Kidney (tissue), 14 donors: Measurements from ENCODE around the gene PLA2G4D. TPM values are rescaled to one million over a fixed set of nuclear protein-coding genes. Genes with fewer than 3 reads are reported as not detected.

Source experiments
- DNase-seq, 5 donors: peaks; one replicate each; pipeline ENCODE4 v3.0.0-alpha.2; 2013 to 2020
- FAIRE-seq: peaks from 2 replicates; lab custom pipeline; 2012; peaks lifted over from hg19 to GRCh38; lab: Jason Lieb, UNC
- H3K27ac ChIP-seq, 2 donors: one replicate each; pipeline ENCODE4 v1.7.0; 2013; ENCODE audit warnings: low read depth in 2 of 2, low read length in 2 of 2, inconsistent platforms in 1 of 2
- H3K27me3 ChIP-seq: one replicate; pipeline ENCODE4 v1.7.1; 2013; ENCODE audit warnings: low read length, inconsistent platforms; ENCODE audit not compliant: control insufficient read depth, insufficient read depth
- H3K36me3 ChIP-seq, 3 donors: one replicate each; pipeline versions ENCODE4 v1.7.0 to v1.7.1; 2013; ENCODE audit warnings: low read length in 3 of 3, control low read depth in 1 of 3, inconsistent platforms in 1 of 3; ENCODE audit not compliant: insufficient read depth in 3 of 3, control insufficient read depth in 2 of 3
- H3K4me1 ChIP-seq, 3 donors: one replicate each; pipeline versions ENCODE4 v1.7.0 to v1.7.1; 2013; ENCODE audit warnings: low read length in 3 of 3, inconsistent platforms in 1 of 3, low read depth in 1 of 3; ENCODE audit not compliant: control insufficient read depth in 2 of 3, insufficient read depth in 2 of 3
- H3K4me3 ChIP-seq, 3 donors: one replicate each; pipeline versions ENCODE4 v1.7.0 to v1.8.1; 2013; ENCODE audit warnings: low read length in 3 of 3, control low read depth in 1 of 3, inconsistent platforms in 1 of 3
- H3K9ac ChIP-seq, 3 donors: one replicate each; pipeline versions ENCODE4 v1.7.0 to v1.7.1; 2013; ENCODE audit warnings: low read length in 3 of 3, control low read depth in 1 of 3, inconsistent platforms in 1 of 3
- H3K9me3 ChIP-seq, 3 donors: one replicate each; pipeline versions ENCODE4 v1.7.0 to v1.7.1; 2013; ENCODE audit warnings: low read length in 3 of 3, control low read depth in 1 of 3, inconsistent platforms in 1 of 3; ENCODE audit not compliant: control insufficient read depth in 2 of 3, insufficient read depth in 1 of 3
- intact Hi-C: fragments of 100-400 bp; cut with DNase I; formaldehyde crosslinking; loops from one replicate; pipeline ENCODE4 v1.11.1; 2022
- polyA plus RNA-seq: library from polyadenylated mRNA; stranded (reverse); fragments of 350-450 nt; fragmentation: Illumina TruSeq; extraction: RNeasy Lipid Tissue Mini Kit (QIAGEN cat#74804); gene quantifications from one replicate; pipeline ENCODE4 v1.2.3, GENCODE V29; 2014; ENCODE audit warnings: low read depth, low replicate concordance; ENCODE audit not compliant: insufficient read depth
- total RNA-seq: library from RNA; stranded (reverse); fragmentation: NEBNext Ultra II Directional; extraction: Animal tissue kit (Norgen Biotek cat#: 25700); gene quantifications from one replicate; pipeline ENCODE4 v1.2.1, GENCODE V29; 2021
- TF ChIP-seq, protein P1 (sequence below): IDR thresholded peaks from 3 replicates; pipeline ENCODE4 v1.5.1; 2012; ENCODE audit warnings: mild to moderate bottlenecking, moderate library complexity, borderline replicate concordance; ENCODE audit not compliant: insufficient read depth; ENCODE audit errors: extremely low read depth
- donor health status: control.
- donor health status: control.
- donor health status: control.
- donor health status: control.
- donor health status: control.
- donor health status: DM: yes; HTN: yes; CAD: no.
- donor health status: Normal renal cell carcinoma (clear cell type).

PLA2G4D gene
- total and polyA plus RNA-seq, 2 donors from 2014 or later = not detected

DNA sequence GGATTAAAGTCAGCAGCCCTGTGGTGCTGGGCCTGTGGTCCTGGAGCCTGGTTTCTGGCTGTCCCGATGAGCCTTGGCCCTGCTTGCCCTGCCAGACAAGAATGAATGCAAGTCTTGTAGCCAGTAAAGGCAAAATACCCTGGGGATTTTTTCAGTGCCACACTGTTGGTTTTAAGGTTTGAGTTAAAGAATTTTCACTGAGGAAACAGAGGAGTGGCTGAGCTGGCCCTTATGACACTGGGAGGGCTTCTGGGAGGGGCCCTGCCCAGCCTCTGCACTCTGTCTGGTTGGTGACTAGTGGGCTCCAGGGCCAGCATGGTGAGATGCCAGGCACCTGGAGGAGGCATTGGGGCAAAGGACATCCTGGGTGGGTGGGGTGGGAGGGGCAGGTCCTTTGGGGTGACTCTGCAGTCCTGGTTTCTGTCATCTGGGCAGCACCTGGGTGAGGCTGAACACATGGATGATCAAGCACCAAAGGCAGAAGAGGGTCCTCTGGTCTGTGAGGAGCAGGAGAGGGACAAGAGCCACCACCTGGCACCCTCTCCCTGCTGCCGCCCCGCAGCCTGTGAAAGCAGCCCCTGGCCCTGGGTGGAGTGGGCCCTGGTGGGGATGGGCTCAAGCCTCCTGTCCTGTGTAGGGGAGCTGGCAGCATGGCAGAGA, 61.0 kb downstream of the PLA2G4D start:
- Histone ChIP-seq H3K36me3 (no peaks in the 10 kb centered on the region), H3K9ac (no peak overlapping the region), H3K4me1 (no peaks in the 10 kb centered on the region), H3K9me3 (no peaks in the 10 kb centered on the region), H3K4me3 (no peak overlapping the region), H3K27ac (no peak overlapping the region), H3K27me3 (no peaks in the 10 kb centered on the region)
- no peak for FAIRE-seq
- no peak for DNase-seq
- intact Hi-C loops = no loop called here
- TF ChIP-seq, protein P1, sequence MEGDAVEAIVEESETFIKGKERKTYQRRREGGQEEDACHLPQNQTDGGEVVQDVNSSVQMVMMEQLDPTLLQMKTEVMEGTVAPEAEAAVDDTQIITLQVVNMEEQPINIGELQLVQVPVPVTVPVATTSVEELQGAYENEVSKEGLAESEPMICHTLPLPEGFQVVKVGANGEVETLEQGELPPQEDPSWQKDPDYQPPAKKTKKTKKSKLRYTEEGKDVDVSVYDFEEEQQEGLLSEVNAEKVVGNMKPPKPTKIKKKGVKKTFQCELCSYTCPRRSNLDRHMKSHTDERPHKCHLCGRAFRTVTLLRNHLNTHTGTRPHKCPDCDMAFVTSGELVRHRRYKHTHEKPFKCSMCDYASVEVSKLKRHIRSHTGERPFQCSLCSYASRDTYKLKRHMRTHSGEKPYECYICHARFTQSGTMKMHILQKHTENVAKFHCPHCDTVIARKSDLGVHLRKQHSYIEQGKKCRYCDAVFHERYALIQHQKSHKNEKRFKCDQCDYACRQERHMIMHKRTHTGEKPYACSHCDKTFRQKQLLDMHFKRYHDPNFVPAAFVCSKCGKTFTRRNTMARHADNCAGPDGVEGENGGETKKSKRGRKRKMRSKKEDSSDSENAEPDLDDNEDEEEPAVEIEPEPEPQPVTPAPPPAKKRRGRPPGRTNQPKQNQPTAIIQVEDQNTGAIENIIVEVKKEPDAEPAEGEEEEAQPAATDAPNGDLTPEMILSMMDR = no peak

DNA sequence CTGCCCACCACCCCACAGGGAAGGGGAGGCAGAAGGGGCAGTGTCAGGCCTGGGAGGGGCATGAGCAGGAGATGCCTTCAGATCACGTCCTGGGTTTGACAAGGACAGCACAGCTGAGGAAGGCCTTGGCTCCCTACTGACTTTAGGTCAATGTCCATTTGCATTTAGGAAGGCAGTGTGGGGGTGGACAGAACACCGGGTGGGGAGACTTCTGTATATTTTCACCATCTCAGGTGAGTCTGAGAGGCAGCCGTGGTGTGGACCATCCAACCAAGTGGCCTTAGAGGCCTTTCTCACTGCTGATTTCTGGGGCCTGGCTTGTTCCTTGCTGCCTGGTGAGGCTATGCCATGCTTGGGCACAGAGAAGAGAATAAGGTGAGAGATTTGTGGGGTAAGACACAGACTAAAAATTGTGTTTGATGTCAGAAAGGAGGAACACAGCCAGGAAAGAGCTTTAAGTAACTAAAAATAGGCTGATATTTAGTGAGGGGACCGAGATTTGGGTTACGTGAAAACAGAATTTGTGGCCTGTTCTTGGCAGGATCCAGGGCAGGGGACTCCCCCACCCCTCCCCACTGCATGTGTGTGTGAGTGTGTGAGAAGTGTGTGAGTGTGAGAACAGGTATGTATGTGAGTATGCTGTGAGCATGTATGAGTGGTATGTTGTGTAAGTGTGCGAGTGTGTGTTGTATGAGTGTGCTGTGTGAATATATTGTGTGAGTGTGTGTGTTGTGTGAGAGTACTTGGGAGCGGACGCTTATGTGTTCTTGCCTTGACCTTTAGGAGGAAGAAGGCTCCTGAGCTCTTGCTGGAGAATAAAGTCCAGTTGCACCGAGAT, 61.8 kb downstream of the PLA2G4D start:
- Histone ChIP-seq H3K27ac (no peak overlapping the region), H3K36me3 (no peaks in the 10 kb centered on the region), H3K4me1 (no peaks in the 10 kb centered on the region), H3K9me3 (no peaks in the 10 kb centered on the region), H3K4me3 (no peak overlapping the region), H3K9ac (no peak overlapping the region), H3K27me3 (no peaks in the 10 kb centered on the region)
- intact Hi-C loops = no loop called here
- no peak for DNase-seq
- TF ChIP-seq, protein P1 = no peak
- no peak for FAIRE-seq

GRCh38 chr15:42031198-42031915, 63.0 kb downstream of the PLA2G4D start:
- H3K27ac ChIP-seq = no peak overlapping the region
- no peak overlapping the region for H3K9ac ChIP-seq
- H3K9me3 ChIP-seq = no peaks in the 10 kb centered on the region
- no peak overlapping the region for H3K4me3 ChIP-seq
- H3K36me3 ChIP-seq = no peaks in the 10 kb centered on the region
- intact Hi-C loops = no loop called here
- no peaks in the 10 kb centered on the region for H3K4me1 ChIP-seq
- H3K27me3 ChIP-seq = no peaks in the 10 kb centered on the region
- FAIRE-seq = no peak
- no peak for DNase-seq
- TF ChIP-seq, protein P1 = no peak
